GM10266 (cell line): ENCODE data around the gene SLC6A18.

Source experiments
- DNase-seq: peaks from one replicate; pipeline ENCODE4 v3.0.0; 2012; ENCODE audit errors: extremely low spot score
- CTCF ChIP-seq: IDR thresholded peaks from 2 replicates; pipeline ENCODE4 v1.5.1; 2012; ENCODE audit warnings: mild to moderate bottlenecking, low read depth; ENCODE audit not compliant: control insufficient read depth, insufficient read depth; ENCODE audit errors: missing control alignments

The SLC6A18 gene

GRCh38 chr5:1214163-1214935 is 10.8 kb upstream of the SLC6A18 start:
- TF ChIP-seq CTCF, result no peak
- no peak for DNase-seq

- no peak for TF ChIP-seq CTCF
- DNase-seq, result no peak
Measured at GRCh38 chr5:1214936-1215220, 10.3 kb upstream of the SLC6A18 start.

- DNase-seq, result no peak
- TF ChIP-seq CTCF, result no peak
Measured at GRCh38 chr5:1215320-1216096, 9.7 kb upstream of the SLC6A18 start.

- TF ChIP-seq CTCF, result no peak
- DNase-seq, result no peak
Measured at GRCh38 chr5:1216211-1216917, 8.8 kb upstream of the SLC6A18 start.

GRCh38 chr5:1216918-1217295 is 8.3 kb upstream of the SLC6A18 start:
- DNase-seq, result no peak
- TF ChIP-seq CTCF, result no peak

GRCh38 chr5:1217596-1218206 is 7.5 kb upstream of the SLC6A18 start:
- no peak for TF ChIP-seq CTCF
- no peak for DNase-seq
